Thyroid gland (tissue), 4 donors: ENCODE results near the gene CD200R1L. TPM values are rescaled to one million over a fixed set of nuclear protein-coding genes. Genes with fewer than 3 reads are reported as not detected.

ENCODE experiments used
- DNase-seq, 2 donors: peaks; one replicate each; pipeline ENCODE4 v3.0.0-alpha.2; 2019
- H3K27ac ChIP-seq, 3 donors: fragments of 200-600 bp; sonication (generic); 1 replicate in 2 of 3; 2 replicates in 1 of 3; pipeline ENCODE4 v1.5.1; 2016 to 2019; ENCODE audit warnings: mild to moderate bottlenecking in 1 of 3, moderate library complexity in 1 of 3
- H3K27me3 ChIP-seq: fragments of 200-600 bp; sonication (generic); one replicate; pipeline ENCODE4 v1.5.1; 2019
- H3K36me3 ChIP-seq, 2 donors: fragments of 200-600 bp; sonication (generic); one replicate each; pipeline ENCODE4 v1.5.1; 2016 to 2019
- H3K4me1 ChIP-seq, 2 donors: fragments of 200-600 bp; sonication (generic); one replicate each; pipeline ENCODE4 v1.5.1; 2017 to 2019
- H3K4me3 ChIP-seq, 3 donors: fragments of 200-600 bp; sonication (generic); replicated peaks in 1 of 3; 1 replicate in 2 of 3; 2 replicates in 1 of 3; pipeline ENCODE4 v1.5.1; 2016; ENCODE audit warnings: mild to moderate bottlenecking in 1 of 3
- H3K9me3 ChIP-seq: fragments of 200-600 bp; sonication (generic); one replicate; pipeline ENCODE4 v1.5.1; 2017
- POLR2A ChIP-seq, 2 donors: fragments of 450-650 bp; IDR thresholded peaks; one replicate each; pipeline ENCODE4 v1.6.1; 2017; ENCODE audit warnings: antibody characterized with exemption in 2 of 2, mild to moderate bottlenecking in 2 of 2, moderate library complexity in 1 of 2
- whole genome bisulfite sequencing, 2 donors: methylation state at CpG; one replicate each; pipeline ENCODE4 v1.1.5; 2017; 5-methylcytosine and 5-hydroxymethylcytosine counted together
- intact Hi-C: fragments of 100-400 bp; cut with DNase I; formaldehyde crosslinking; loops from one replicate; pipeline ENCODE4 v1.15.1; 2023
- total RNA-seq, 4 donors: library from RNA; depleted of rRNA; stranded (reverse); fragments of >200 nt; gene quantifications; one replicate each; pipeline ENCODE4 v1.2.3, GENCODE V29; 2016
- TF ChIP-seq, protein P1 (sequence below), 6 experiments: fragments of 200-600 bp in 3 of 6; fragments of 450-650 bp in 3 of 6; sonication (generic) in 3 of 6; IDR thresholded peaks; one replicate each; pipeline ENCODE4 v1.5.1; 2016 to 2019; ENCODE audit warnings: antibody characterized with exemption in 6 of 6, mild to moderate bottlenecking in 2 of 6, inconsistent platforms in 1 of 6, moderate library complexity in 1 of 6

Gene CD200R1L
- total RNA-seq, 4 donors from 2014 or later = not detected

DNA sequence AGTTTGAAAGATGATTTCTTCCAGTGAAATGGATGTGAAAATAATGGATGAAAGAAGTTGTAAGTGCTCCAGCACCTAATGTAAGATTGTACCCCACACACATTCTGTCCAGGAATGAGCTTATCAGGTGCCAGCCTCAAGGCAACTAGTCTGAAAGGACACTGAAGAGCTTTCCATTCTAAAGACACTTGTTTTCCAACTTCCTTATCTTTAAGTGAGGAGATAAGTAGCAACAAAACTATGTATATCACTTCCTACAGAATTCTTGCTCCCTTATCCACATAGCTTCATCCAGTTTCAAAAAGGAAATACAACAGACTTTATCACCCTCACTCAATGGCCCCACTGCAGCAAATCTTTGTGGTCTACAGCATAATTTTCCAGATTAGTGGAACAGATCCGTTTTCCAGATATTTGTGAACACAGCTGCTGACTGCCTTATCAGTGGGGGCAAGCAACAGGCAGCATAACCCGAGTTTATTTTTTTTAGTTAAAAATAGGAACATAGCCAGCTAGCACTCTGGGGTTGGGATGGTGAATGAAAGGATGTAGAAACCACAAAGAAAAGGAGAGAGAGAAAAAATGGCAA is 60.6 kb downstream of the CD200R1L start:
- Histone ChIP-seq H3K27me3 (no peaks in the 10 kb centered on the region), H3K9me3 (no peaks in the 10 kb centered on the region), H3K27ac (no peak overlapping the region), H3K4me1 (no peaks in the 10 kb centered on the region), H3K4me3 (no peak overlapping the region), H3K36me3 (no peaks in the 10 kb centered on the region)
- DNase-seq = no peak
- 19 to 28% methylated on average over 2 of the region's 2 CpGs for WGBS, 2 donors
- no peak for TF ChIP-seq POLR2A (IDR thresholded peaks at IDR 0.05)
- TF ChIP-seq, protein P1, sequence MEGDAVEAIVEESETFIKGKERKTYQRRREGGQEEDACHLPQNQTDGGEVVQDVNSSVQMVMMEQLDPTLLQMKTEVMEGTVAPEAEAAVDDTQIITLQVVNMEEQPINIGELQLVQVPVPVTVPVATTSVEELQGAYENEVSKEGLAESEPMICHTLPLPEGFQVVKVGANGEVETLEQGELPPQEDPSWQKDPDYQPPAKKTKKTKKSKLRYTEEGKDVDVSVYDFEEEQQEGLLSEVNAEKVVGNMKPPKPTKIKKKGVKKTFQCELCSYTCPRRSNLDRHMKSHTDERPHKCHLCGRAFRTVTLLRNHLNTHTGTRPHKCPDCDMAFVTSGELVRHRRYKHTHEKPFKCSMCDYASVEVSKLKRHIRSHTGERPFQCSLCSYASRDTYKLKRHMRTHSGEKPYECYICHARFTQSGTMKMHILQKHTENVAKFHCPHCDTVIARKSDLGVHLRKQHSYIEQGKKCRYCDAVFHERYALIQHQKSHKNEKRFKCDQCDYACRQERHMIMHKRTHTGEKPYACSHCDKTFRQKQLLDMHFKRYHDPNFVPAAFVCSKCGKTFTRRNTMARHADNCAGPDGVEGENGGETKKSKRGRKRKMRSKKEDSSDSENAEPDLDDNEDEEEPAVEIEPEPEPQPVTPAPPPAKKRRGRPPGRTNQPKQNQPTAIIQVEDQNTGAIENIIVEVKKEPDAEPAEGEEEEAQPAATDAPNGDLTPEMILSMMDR (IDR thresholded peaks at IDR 0.05) = no peak
- intact Hi-C loops = no loop called here

DNA sequence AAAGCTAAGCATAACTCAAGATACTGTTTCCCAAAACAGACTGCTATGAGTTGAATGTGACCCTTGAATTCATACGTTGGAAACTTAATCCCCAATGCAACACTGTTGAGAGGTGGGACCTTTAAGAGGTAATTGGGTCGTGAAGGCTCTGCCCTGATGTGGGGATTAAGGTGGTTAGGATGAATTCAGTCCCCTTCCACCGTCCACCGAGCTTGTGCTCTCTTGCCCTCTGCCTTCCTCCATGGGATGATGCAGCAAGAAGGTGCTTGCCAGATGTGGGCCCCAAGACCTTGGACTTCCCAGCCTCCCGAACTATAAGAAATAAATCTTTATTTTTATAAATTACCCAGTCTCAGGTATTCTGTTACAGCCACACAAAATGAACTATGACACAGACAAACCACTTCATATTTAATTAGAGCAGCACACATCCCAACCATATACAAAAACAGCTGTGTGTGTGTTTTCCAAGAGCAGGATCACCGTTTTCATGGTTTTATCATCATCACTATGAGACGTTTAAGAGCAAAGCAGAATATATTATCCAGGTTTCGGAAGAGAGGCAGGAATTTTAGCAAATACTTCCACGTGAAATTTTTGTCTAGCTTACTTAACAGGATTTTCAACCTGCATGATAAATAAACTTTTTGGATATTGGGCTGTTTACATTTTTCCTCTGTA is 61.2 kb downstream of the CD200R1L start:
- WGBS, 2 donors = 79 to 80% methylated on average over 9 of the region's 9 CpGs
- H3K27me3 ChIP-seq = no peaks in the 10 kb centered on the region
- no peaks in the 10 kb centered on the region for H3K9me3 ChIP-seq
- no peak overlapping the region for H3K27ac ChIP-seq
- H3K36me3 ChIP-seq = no peaks in the 10 kb centered on the region
- no peak overlapping the region for H3K4me3 ChIP-seq
- no peak for DNase-seq
- H3K4me1 ChIP-seq = peaks cover under 1 to 2% of the 10 kb centered on the region in 2 donors
- intact Hi-C loops = no loop called here
- TF ChIP-seq POLR2A (IDR thresholded peaks at IDR 0.05) = no peak
- TF ChIP-seq, protein P1 (IDR thresholded peaks at IDR 0.05) = no peak

DNA sequence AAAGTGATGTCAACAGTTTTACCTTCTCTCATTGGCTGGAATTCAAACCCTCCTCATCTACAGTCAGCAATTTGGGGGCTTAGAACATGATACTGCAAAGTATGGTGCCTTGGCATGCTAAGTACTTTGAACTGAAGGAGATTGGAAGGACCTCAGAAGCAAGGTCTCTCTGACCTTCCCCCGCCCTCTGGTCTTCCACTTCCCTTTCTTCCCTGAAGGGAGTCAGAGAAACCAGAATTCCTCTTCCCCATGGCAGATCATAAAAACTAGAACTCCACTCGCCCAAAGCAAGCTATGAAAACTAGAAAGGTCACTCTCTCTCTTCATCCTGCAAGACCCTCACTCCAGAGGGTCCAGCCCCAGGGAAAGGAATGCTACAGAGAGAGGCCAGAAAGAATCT is 64.2 kb downstream of the CD200R1L start:
- no peaks in the 10 kb centered on the region for H3K9me3 ChIP-seq
- H3K4me1 ChIP-seq = peaks cover 5 to 10% of the 10 kb centered on the region in 2 donors
- no peaks in the 10 kb centered on the region for H3K27me3 ChIP-seq
- 67 to 71% methylated on average over 2 of the region's 2 CpGs for WGBS, 2 donors
- H3K27ac ChIP-seq = no peak overlapping the region
- no peak for DNase-seq
- intact Hi-C loops = no loop called here
- no peaks in the 10 kb centered on the region for H3K36me3 ChIP-seq
- no peak overlapping the region for H3K4me3 ChIP-seq
- no peak for TF ChIP-seq POLR2A (IDR thresholded peaks at IDR 0.05)
- TF ChIP-seq, protein P1 (IDR thresholded peaks at IDR 0.05) = no peak

DNA sequence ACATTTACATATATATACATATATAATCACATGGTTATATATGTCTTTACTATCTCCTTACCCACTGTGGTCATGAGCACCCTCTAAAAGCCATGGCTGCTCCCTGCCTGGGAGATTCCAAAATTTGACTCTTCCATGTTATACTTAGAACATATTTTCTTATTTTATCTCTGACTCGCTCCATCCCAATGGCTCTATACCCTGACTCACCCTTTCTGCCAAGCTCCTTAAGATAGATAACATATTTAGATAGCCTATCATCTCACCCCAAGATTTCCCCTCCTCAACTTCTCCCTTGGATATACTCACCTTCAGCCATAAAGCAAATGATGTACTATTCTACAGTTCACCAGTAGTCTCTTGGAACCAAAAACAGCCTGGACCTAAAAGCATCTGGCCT is 65.1 kb downstream of the CD200R1L start:
- H3K27ac ChIP-seq = no peak overlapping the region
- WGBS, 2 donors = 93 to 96% methylated on average over 1 of the region's 1 CpG
- no peak for TF ChIP-seq POLR2A (IDR thresholded peaks at IDR 0.05)
- TF ChIP-seq, protein P1 (IDR thresholded peaks at IDR 0.05) = no peak

More for the DNA sequence above, 65.1 kb downstream of the CD200R1L start:
- H3K27me3 ChIP-seq = no peaks in the 10 kb centered on the region
- peaks cover 5 to 10% of the 10 kb centered on the region in 2 donors for H3K4me1 ChIP-seq
- H3K4me3 ChIP-seq = no peak overlapping the region
- DNase-seq = no peak
- H3K9me3 ChIP-seq = no peaks in the 10 kb centered on the region
- H3K36me3 ChIP-seq = no peaks in the 10 kb centered on the region
- intact Hi-C loops = no loop called here
